Skeletal muscle tissue (tissue), 4 donors: ENCODE measurements around the gene SPEG. TPM values are rescaled to one million over a fixed set of nuclear protein-coding genes. Genes with fewer than 3 reads are reported as not detected.
"Not testable (repeated sequence)": the region's sequence is repeated elsewhere in the genome, so short reads cannot be mapped to it uniquely, and the experiment has no call there.

ENCODE experiments used
- H3K27ac ChIP-seq: one replicate; pipeline ENCODE4 v1.7.0; 2013; ENCODE audit warnings: mild to moderate bottlenecking, low read depth, low read length, inconsistent platforms
- H3K27me3 ChIP-seq, 3 donors: one replicate each; pipeline ENCODE4 v1.7.0; 2013; ENCODE audit warnings: low read length in 3 of 3; ENCODE audit not compliant: control insufficient read depth in 3 of 3, insufficient read depth in 3 of 3
- H3K36me3 ChIP-seq, 3 donors: one replicate each; pipeline ENCODE4 v1.7.0; 2013; ENCODE audit warnings: low read length in 3 of 3; ENCODE audit not compliant: control insufficient read depth in 3 of 3, insufficient read depth in 3 of 3
- H3K4me1 ChIP-seq, 3 donors: one replicate each; pipeline ENCODE4 v1.7.0; 2013; ENCODE audit warnings: low read length in 3 of 3, mild to moderate bottlenecking in 3 of 3; ENCODE audit not compliant: control insufficient read depth in 3 of 3, insufficient read depth in 3 of 3
- H3K4me3 ChIP-seq, 3 donors: one replicate each; pipeline ENCODE4 v1.7.0; 2013; ENCODE audit warnings: low read length in 3 of 3
- H3K9ac ChIP-seq, 3 donors: one replicate each; pipeline ENCODE4 v1.7.0; 2013; ENCODE audit warnings: low read length in 3 of 3, mild to moderate bottlenecking in 3 of 3, moderate library complexity in 2 of 3, low read depth in 1 of 3
- H3K9me3 ChIP-seq, 3 donors: one replicate each; pipeline ENCODE4 v1.7.0; 2013; ENCODE audit warnings: low read length in 3 of 3; ENCODE audit not compliant: control insufficient read depth in 3 of 3
- total RNA-seq: library from RNA; depleted of rRNA; stranded (reverse); fragments of >200 nt; gene quantifications from one replicate; pipeline ENCODE4 v1.2.3, GENCODE V29; 2014
- donor health status: Osteomylitis.

Gene SPEG
- total RNA-seq, 1 donor from 2014 or later, result 95.5 TPM

GRCh38 chr2:219395056-219395455 is 39.6 kb upstream of the SPEG start:
- H3K27ac ChIP-seq, H3K27me3 ChIP-seq, H3K9ac ChIP-seq, H3K36me3 ChIP-seq, H3K4me3 ChIP-seq, H3K9me3 ChIP-seq: not testable (repeated sequence)
- peaks cover 12 to 29% (median 20%) of the 10 kb centered on the region in 3 donors for H3K4me1 ChIP-seq

GRCh38 chr2:219395609-219396008 is 39.0 kb upstream of the SPEG start:
- Histone ChIP-seq H3K9me3 (no peaks in the 10 kb centered on the region), H3K36me3 (no peaks in the 10 kb centered on the region), H3K27ac (no peak overlapping the region), H3K9ac (no peak overlapping the region), H3K4me3 (no peak overlapping the region), H3K4me1 (peaks cover 17 to 34% (median 24%) of the 10 kb centered on the region in 3 donors), H3K27me3 (no peaks in the 10 kb centered on the region)

- Histone ChIP-seq H3K9ac (no peak overlapping the region), H3K27me3 (no peaks in the 10 kb centered on the region), H3K36me3 (no peaks in the 10 kb centered on the region), H3K4me3 (no peak overlapping the region), H3K9me3 (no peaks in the 10 kb centered on the region), H3K27ac (no peak overlapping the region), H3K4me1 (peaks cover 22 to 47% (median 33%) of the 10 kb centered on the region in 3 donors)
These were observed 37.7 kb upstream of the SPEG start for GRCh38 chr2:219396863-219397457.

GRCh38 chr2:219398721-219399363 is 35.8 kb upstream of the SPEG start:
- Histone ChIP-seq H3K9me3 (no peaks in the 10 kb centered on the region), H3K36me3 (no peaks in the 10 kb centered on the region), H3K9ac (peak overlapping the region; percentile 63 to 71 (median 71)), H3K27me3 (no peaks in the 10 kb centered on the region), H3K27ac (peak overlapping the region; percentile 84), H3K4me1 (peaks cover 40 to 66% (median 50%) of the 10 kb centered on the region in 3 donors), H3K4me3 (peak overlapping the region; percentile 24 to 50 (median 41))

- H3K36me3 ChIP-seq, result no peaks in the 10 kb centered on the region
- peaks cover 45 to 76% (median 61%) of the 10 kb centered on the region in 3 donors for H3K4me1 ChIP-seq
- peak overlapping the region in 1 of 3 donors; percentile 50 for H3K4me3 ChIP-seq
- H3K27me3 ChIP-seq, result no peaks in the 10 kb centered on the region
- no peaks in the 10 kb centered on the region for H3K9me3 ChIP-seq
- H3K9ac ChIP-seq, result peak overlapping the region in 1 of 3 donors; percentile 71
- peak overlapping the region; percentile 84 for H3K27ac ChIP-seq
These were observed 34.7 kb upstream of the SPEG start for GRCh38 chr2:219399716-219400478.

- no peak overlapping the region for H3K4me3 ChIP-seq
- no peaks in the 10 kb centered on the region for H3K36me3 ChIP-seq
- peaks cover 52 to 81% (median 68%) of the 10 kb centered on the region in 3 donors for H3K4me1 ChIP-seq
- no peaks in the 10 kb centered on the region for H3K9me3 ChIP-seq
- H3K27me3 ChIP-seq, result no peaks in the 10 kb centered on the region
- H3K9ac ChIP-seq, result peak overlapping the region in 2 of 3 donors; percentile 0 to 12
- H3K27ac ChIP-seq, result peak overlapping the region; percentile 84
These were observed 34.1 kb upstream of the SPEG start for GRCh38 chr2:219400562-219400961.

GRCh38 chr2:219401606-219402005 is 33.0 kb upstream of the SPEG start:
- Histone ChIP-seq H3K27ac (no peak overlapping the region), H3K4me1 (peaks cover 62 to 92% (median 78%) of the 10 kb centered on the region in 3 donors), H3K4me3 (no peak overlapping the region), H3K36me3 (no peaks in the 10 kb centered on the region), H3K27me3 (no peaks in the 10 kb centered on the region), H3K9me3 (no peaks in the 10 kb centered on the region), H3K9ac (peak overlapping the region in 1 of 3 donors; percentile 64)

GRCh38 chr2:219402665-219403515 is 31.8 kb upstream of the SPEG start:
- Histone ChIP-seq H3K36me3 (no peaks in the 10 kb centered on the region), H3K9ac (peak overlapping the region; percentile 54 to 64 (median 62)), H3K4me1 (peaks cover 70 to 96% (median 85%) of the 10 kb centered on the region in 3 donors), H3K9me3 (no peaks in the 10 kb centered on the region), H3K4me3 (peak overlapping the region in 1 of 3 donors; percentile 20), H3K27ac (peak overlapping the region; percentile 99), H3K27me3 (no peaks in the 10 kb centered on the region)

- Histone ChIP-seq H3K27me3 (no peaks in the 10 kb centered on the region), H3K4me3 (peak overlapping the region in 1 of 3 donors; percentile 4), H3K9me3 (no peaks in the 10 kb centered on the region), H3K27ac (peak overlapping the region; percentile 99), H3K36me3 (no peaks in the 10 kb centered on the region), H3K4me1 (peaks cover 64 to 90% (median 79%) of the 10 kb centered on the region in 3 donors), H3K9ac (peak overlapping the region; percentile 27 to 94 (median 88))
These were observed 30.8 kb upstream of the SPEG start for GRCh38 chr2:219403861-219404260.
